Naive thymus-derived CD8-positive, alpha-beta T cell (primary cell): ENCODE results near the gene AP2B1. TPM values are rescaled to one million over a fixed set of nuclear protein-coding genes. Genes with fewer than 3 reads are reported as not detected.
"Not testable (repeated sequence)": the region's sequence is repeated elsewhere in the genome, so short reads cannot be mapped to it uniquely, and the experiment has no call there.

Source experiments
- ATAC-seq, 2 donors: fragments of 150-1000 bp; cut with Tn5 transposase in 1 of 2; sonication (Bioruptor Pico), chemical (Tn5 transposase) in 1 of 2; 1 replicate in 1 of 2; 2 replicates in 1 of 2; pipeline ENCODE4 v1.10.0; 2021; ENCODE audit warnings: mild to moderate bottlenecking in 2 of 2, moderate library complexity in 2 of 2
- POLR2A ChIA-PET: fragments of 350-600 bp; sonication (Branson Sonifier 250); formaldehyde crosslinking; loops from one replicate; lab custom pipeline; 2021; ENCODE audit warnings: antibody characterized with exemption; lab: Charles Lee
- DNase-seq, 10 donors: peaks; one replicate each; pipeline versions ENCODE4 v3.0.0 to v3.0.0-alpha.2; 2020 to 2022
- H3K27ac Mint-ChIP-seq, 10 donors: one replicate each; pipeline ENCODE4 v1.8.0; 2020 to 2022; ENCODE audit warnings: mild to moderate bottlenecking in 10 of 10, mixed read lengths in 10 of 10, moderate library complexity in 4 of 10, inconsistent platforms in 1 of 10
- H3K27me3 Mint-ChIP-seq, 5 donors: one replicate each; pipeline ENCODE4 v1.8.0; 2021 to 2022; ENCODE audit warnings: mixed read lengths in 5 of 5
- H3K36me3 Mint-ChIP-seq, 3 donors: one replicate each; pipeline ENCODE4 v1.8.0; 2020 to 2022; ENCODE audit warnings: mixed read lengths in 3 of 3, mild to moderate bottlenecking in 2 of 3, inconsistent platforms in 1 of 3
- H3K4me1 Mint-ChIP-seq, 4 donors: one replicate each; pipeline ENCODE4 v1.8.0; 2021 to 2022; ENCODE audit warnings: mixed read lengths in 4 of 4
- H3K4me3 Mint-ChIP-seq, 10 donors: one replicate each; pipeline ENCODE4 v1.8.0; 2020 to 2022; ENCODE audit warnings: mild to moderate bottlenecking in 10 of 10, mixed read lengths in 10 of 10, moderate library complexity in 6 of 10, inconsistent platforms in 1 of 10
- H3K9me3 Mint-ChIP-seq, 9 donors: one replicate each; pipeline ENCODE4 v1.8.0; 2020 to 2022; ENCODE audit warnings: mixed read lengths in 9 of 9, mild to moderate bottlenecking in 3 of 9, inconsistent platforms in 1 of 9, moderate library complexity in 1 of 9
- polyA plus RNA-seq, 3 donors: library from polyadenylated mRNA; unstranded; fragments of 300-500 nt; fragmentation: Illumina TruSeq; gene quantifications; one replicate each; pipeline ENCODE4 v1.2.3, GENCODE V29; 2021
- total RNA-seq, 8 experiments: library from RNA in 2 of 8; stranded (reverse) in 2 of 8; gene quantifications; one replicate each; pipeline ENCODE4 v1.2.3 and lab custom pipeline; 2021 to 2026

The AP2B1 gene
- total and polyA plus RNA-seq, 5 experiments from 2014 or later = 50.3 to 150 (median 65.7) TPM

DNA sequence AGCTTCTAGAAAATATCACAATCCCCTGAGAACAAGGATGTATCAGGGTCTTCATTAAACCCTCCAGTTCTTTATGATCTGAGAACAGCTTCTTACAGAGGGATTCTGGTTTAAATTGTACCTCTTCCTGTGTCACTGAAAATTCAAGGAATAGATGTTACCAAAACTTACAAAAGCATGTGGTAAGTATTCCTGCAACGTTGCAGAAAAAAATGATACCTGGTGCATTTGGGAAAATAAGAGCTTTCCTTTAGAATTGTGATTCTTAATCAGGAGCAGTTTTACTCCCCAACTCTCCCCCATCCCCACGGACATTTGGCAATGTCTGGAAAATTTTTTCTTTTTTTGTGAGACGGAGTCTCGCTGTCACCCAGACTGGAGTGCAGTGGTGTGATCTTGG, 33.8 kb upstream of the AP2B1 start:
- peaks cover 0 to 2% (median 0%) of the 10 kb centered on the region in 3 donors for H3K36me3 Mint-ChIP-seq
- H3K27me3 Mint-ChIP-seq = no peaks in the 10 kb centered on the region

DNA sequence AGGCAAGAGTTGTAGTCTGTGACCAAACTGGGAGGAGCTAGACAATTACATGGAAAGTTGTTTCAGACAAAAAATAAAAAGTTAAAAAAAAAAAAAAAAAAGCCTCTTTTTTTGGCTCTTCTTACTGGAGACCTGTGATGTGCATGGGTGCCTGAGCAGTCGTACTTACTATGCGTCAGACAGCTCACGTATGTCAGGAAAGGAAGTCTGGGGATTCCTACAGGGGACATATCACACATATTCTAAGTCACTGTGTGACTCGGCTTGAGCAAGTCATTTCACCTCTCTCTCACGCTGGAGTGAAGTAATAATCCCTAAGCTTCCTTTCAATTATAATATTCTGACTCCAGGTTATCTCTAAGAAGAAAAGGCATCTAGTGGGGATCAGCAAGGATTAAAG, 32.5 kb upstream of the AP2B1 start:
- no peak for ATAC-seq
- POLR2A ChIA-PET = interaction anchor here (0.7 kb wide), 1 partner anchor 286 kb away, joined by 3 read pairs; no protein-coding TSS in a partner anchor
- peak overlapping the region in 2 of 10 donors; percentile 21 to 34 for H3K27ac Mint-ChIP-seq
- H3K27me3 Mint-ChIP-seq = peaks cover 0 to 6% (median 0%) of the 10 kb centered on the region in 5 donors
- H3K36me3 Mint-ChIP-seq = peaks cover 0 to 2% (median 0%) of the 10 kb centered on the region in 3 donors
- H3K4me1 Mint-ChIP-seq = no peaks in the 10 kb centered on the region
- no peak overlapping the region for H3K4me3 Mint-ChIP-seq
- H3K9me3 Mint-ChIP-seq = no peaks in the 10 kb centered on the region
- no peak for DNase-seq

More for the DNA sequence above, 33.8 kb upstream of the AP2B1 start:
- no peak for ATAC-seq
- Mint-ChIP-seq H3K9me3 (no peaks in the 10 kb centered on the region), H3K27ac (no peak overlapping the region), H3K4me3 (no peak overlapping the region), H3K4me1 (no peaks in the 10 kb centered on the region)
- POLR2A ChIA-PET = interaction anchor here (0.6 to 1.0 kb wide), 3 partner anchors 17 to 356 kb away, joined by 3 to 6 read pairs (median 3); no protein-coding TSS in a partner anchor
- DNase-seq = no peak

DNA sequence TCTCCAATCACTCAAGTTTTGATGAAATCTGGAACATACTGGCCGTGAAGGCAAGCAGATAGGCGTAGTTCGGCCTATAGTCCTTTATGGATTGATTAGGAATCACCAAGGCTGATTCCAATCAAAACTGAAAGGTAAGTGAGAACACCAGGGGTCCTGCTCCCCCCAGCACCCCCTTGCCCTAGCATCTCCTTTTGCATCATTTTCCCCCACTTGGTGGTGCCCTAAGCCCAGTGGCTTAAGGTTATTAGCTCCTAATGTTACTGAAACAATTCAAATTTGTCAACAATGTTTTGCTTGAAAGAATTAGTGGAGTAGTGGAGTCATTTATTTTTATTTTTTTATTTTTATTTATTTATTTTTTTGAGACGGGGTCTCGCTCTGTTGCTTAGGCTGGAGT, 31.4 kb upstream of the AP2B1 start:
- Mint-ChIP-seq H3K27me3 (peaks cover 0 to 6% (median 0%) of the 10 kb centered on the region in 5 donors), H3K36me3 (peaks cover 0 to 2% (median 0%) of the 10 kb centered on the region in 3 donors), H3K4me3 (no peak overlapping the region), H3K9me3 (no peaks in the 10 kb centered on the region), H3K27ac (no peak overlapping the region), H3K4me1 (no peaks in the 10 kb centered on the region)
- DNase-seq = no peak
- ATAC-seq = no peak
- POLR2A ChIA-PET = no interaction called here

DNA sequence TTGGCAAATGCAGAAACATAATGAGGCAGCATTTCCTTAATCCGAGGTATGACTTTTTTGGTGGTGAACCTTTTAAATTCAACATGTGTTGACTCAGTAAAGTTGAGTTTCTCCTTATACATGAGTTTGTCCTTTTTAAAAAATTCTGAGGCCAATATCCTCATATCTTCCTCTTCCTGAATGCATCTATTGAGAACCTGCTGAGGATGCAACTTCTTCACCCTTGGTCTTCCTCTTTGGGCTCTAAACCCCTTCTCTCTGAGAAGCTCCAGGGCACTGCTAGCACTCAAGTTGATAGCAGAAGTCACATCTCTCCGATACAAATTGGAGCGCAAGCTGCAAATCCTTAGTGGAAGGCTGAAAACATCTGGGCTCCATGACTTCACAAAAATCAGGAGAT, 29.8 kb upstream of the AP2B1 start:
- DNase-seq (no peak), ATAC-seq (no peak)
- Mint-ChIP-seq H3K9me3 (no peaks in the 10 kb centered on the region), H3K4me3 (no peak overlapping the region), H3K27ac (no peak overlapping the region), H3K36me3 (peaks cover 0 to 2% (median 0%) of the 10 kb centered on the region in 3 donors), H3K4me1 (no peaks in the 10 kb centered on the region), H3K27me3 (peaks cover 0 to 6% (median 3%) of the 10 kb centered on the region in 5 donors)
- POLR2A ChIA-PET = no interaction called here

DNA sequence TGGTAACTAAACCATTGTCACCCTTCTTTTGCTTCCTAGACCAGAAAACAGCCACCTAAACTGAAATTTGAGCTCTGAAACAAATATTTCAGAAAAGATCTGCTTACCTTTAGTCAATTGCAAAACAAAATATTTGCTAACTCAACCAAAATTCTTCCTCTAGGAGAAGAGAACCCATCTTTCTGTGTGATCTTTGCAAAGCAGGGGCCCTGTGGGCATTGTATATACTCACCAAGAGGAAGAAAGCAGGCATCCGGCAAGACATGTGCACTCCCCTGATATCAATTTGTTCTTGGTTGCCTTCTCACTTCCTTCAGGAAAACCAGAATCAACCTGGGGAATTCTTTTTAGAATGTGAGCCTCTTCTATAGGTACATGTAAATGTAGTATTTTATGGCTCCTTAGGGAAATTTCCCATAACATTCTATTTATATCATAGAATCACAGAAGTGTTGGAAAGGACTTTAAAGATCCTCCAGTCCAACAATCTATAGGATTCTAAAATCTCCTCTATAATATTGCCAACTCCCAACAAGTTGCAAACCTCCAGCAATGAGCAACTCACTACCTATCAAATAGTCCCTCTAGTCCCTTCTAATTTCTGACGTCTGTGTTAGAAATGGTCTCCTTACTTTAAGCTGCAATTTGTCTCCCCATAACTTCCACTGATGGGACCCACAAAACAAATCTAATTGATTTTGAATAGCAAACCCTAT, 27.5 kb upstream of the AP2B1 start:
- peaks cover 2 to 9% (median 7%) of the 10 kb centered on the region in 5 donors for H3K27me3 Mint-ChIP-seq
- H3K9me3 Mint-ChIP-seq = no peaks in the 10 kb centered on the region
- no peaks in the 10 kb centered on the region for H3K4me1 Mint-ChIP-seq
- H3K36me3 Mint-ChIP-seq = no peaks in the 10 kb centered on the region
- POLR2A ChIA-PET = interaction anchor here (1.2 kb wide), 1 partner anchor 18 kb away, joined by 3 read pairs; the partner anchor contains the start of gene PEX12
- no peak for DNase-seq
- no peak overlapping the region for H3K27ac Mint-ChIP-seq
- no peak for ATAC-seq
- H3K4me3 Mint-ChIP-seq = no peak overlapping the region

DNA sequence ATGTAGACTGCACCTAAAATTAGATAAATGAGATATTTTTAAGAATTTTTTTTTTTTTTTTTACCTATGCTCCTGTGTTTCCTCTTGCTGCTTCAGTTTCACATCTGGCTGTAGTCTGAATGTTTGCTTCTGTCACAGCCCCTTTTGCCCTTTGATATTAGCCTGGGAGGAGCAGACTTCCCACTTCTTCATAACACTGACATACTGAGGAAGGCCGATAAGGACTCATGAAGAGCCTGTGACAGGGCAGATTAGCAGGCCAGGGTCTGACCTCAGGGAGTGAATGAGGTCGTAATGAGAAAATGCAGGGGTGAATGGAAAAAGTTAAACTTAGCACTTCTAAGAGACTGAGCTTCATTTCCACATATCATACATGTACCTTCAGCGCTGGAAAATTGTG, 26.4 kb upstream of the AP2B1 start, which contains the start of gene SLFN14:
SLFN14 (minus strand) TSS at position 117 of the 400 bp plus-strand sequence. CDS start 2,757 bp downstream, outside the sequence.
- H3K36me3 Mint-ChIP-seq = no peaks in the 10 kb centered on the region
- no peak within 1 kb of the TSS for H3K27ac Mint-ChIP-seq
- no peaks in the 10 kb centered on the region for H3K4me1 Mint-ChIP-seq
- no peaks in the 10 kb centered on the region for H3K9me3 Mint-ChIP-seq
- ATAC-seq (no peak), DNase-seq (no peak)
- H3K27me3 Mint-ChIP-seq = peaks cover 2 to 9% (median 7%) of the 10 kb centered on the region in 5 donors
- POLR2A ChIA-PET = interaction anchor here (0.5 to 1.2 kb wide), 3 partner anchors 17 to 46 kb away, joined by 3 read pairs; partner anchors contain the start of gene PEX12
- H3K4me3 Mint-ChIP-seq = no peak within 1 kb of the TSS

DNA sequence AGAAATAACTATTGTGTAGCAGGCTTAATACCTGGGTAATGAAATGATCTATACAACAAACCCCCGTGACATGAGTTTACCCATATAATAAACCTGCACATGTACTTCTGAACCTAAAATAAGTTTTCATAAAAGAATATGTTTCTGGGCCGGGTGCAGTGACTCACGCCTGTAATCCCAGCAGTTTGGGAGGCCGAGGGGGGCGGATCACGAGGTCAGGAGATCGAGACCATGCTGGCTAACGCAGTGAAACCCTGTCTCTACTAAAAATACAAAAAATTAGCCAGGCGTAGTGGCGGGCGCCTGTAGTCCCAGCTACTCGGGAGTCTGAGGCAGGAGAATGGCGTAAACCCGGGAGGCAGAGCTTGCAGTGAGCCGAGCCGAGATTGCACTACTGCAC, 23.9 kb upstream of the AP2B1 start:
- H3K27ac Mint-ChIP-seq, DNase-seq, ATAC-seq, POLR2A ChIA-PET, H3K36me3 Mint-ChIP-seq, H3K4me3 Mint-ChIP-seq, H3K9me3 Mint-ChIP-seq, H3K27me3 Mint-ChIP-seq: not testable (repeated sequence)
- peaks cover 5 to 14% (median 9%) of the 10 kb centered on the region in 4 donors for H3K4me1 Mint-ChIP-seq

DNA sequence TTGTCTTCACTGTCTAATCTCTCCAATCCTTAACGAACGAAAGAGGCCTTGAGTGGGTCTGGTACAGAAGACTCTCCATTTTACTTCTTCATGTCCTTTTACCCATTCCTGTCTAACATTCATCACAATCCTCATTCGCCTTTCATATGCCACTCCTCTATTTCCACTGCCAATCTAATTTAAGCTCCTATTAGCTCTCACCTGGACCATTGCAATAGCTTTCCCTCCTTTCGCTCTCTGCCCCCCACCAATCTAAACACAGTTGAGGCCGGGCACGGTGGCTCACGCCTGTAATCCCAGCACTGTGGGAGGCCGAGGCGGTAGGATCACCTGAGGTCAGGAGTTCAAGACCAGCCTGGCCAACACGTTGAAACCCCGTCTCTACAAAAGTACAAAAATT, 20.2 kb upstream of the AP2B1 start:
- H3K27ac Mint-ChIP-seq = peak overlapping the region in 9 of 10 donors; percentile 40 to 97 (median 83)
- DNase-seq (no peak), ATAC-seq (no peak)
- H3K27me3 Mint-ChIP-seq = peaks cover 0 to 9% (median 2%) of the 10 kb centered on the region in 5 donors
- H3K9me3 Mint-ChIP-seq = no peaks in the 10 kb centered on the region
- POLR2A ChIA-PET = interaction anchor here (0.6 to 6.9 kb wide), 5 partner anchors 11 to 377 kb away, joined by 3 to 68 read pairs (median 5); partner anchors contain the start of genes AP2B1 and PEX12
- peaks cover 19 to 39% (median 36%) of the 10 kb centered on the region in 4 donors for H3K4me1 Mint-ChIP-seq
- peak overlapping the region; percentile 74 to 99 (median 90) for H3K4me3 Mint-ChIP-seq
- H3K36me3 Mint-ChIP-seq = peaks cover 0 to under 1% (median 0%) of the 10 kb centered on the region in 3 donors

DNA sequence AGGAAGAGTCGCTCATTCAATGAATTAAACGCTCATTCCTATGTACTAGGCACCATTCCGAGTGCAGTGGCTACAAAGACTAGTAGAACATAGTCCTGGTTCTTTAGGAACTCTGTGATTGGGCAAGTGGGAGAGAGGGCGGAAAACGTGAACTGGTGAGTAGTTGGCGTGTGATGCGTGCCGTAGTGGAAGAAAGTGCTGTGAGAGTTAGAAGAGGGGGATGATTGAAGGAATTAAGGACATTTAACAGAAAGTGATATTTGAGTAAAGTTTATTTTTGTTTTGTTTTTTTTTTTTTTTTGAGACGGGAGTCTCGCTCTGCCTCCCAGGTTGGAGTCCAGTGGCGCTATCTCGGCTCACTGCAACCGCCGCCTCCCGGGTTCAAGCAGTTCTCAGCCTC, 18.6 kb upstream of the AP2B1 start:
- H3K27me3 Mint-ChIP-seq = peaks cover 0 to 5% (median 2%) of the 10 kb centered on the region in 5 donors
- peak in 3 of 10 donors; percentile 15 to 21 (median 18) for DNase-seq
- peaks cover 0 to 6% (median 0%) of the 10 kb centered on the region in 3 donors for H3K36me3 Mint-ChIP-seq
- peak overlapping the region; percentile 80 to 99 (median 97) for H3K27ac Mint-ChIP-seq
- POLR2A ChIA-PET = interaction anchor here (2.1 to 6.9 kb wide), 2 partner anchors 9 to 18 kb away, joined by 9 to 68 read pairs; partner anchors contain the start of genes AP2B1 and PEX12
- H3K4me1 Mint-ChIP-seq = peaks cover 19 to 39% (median 37%) of the 10 kb centered on the region in 4 donors
- H3K9me3 Mint-ChIP-seq = no peaks in the 10 kb centered on the region
- peak overlapping the region; percentile 82 to 99 (median 94) for H3K4me3 Mint-ChIP-seq
- peak; percentile 25 to 29 for ATAC-seq

DNA sequence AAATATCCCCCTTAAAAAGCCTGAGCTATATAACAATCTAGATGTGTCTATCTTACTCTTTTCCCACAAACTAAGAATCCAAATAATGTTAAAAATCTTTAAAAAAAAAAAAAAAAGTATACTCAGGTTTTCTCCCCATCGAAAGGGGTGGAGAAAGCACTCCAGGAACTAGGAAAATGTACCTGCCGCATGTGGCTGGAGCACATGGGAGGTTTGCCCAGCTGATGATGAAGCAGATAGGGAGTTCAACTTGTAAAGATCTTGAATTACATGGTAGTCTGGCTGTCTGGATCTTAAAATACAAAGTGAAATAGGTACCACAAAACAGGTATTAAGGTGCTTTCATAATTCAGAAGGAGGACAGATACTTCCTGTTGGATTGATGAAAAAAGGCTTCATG, 17.7 kb upstream of the AP2B1 start:
- ATAC-seq (no peak), DNase-seq (no peak)
- peaks cover 0 to 12% (median 0%) of the 10 kb centered on the region in 3 donors for H3K36me3 Mint-ChIP-seq
- H3K4me1 Mint-ChIP-seq = peaks cover 19 to 39% (median 37%) of the 10 kb centered on the region in 4 donors
- no peaks in the 10 kb centered on the region for H3K27me3 Mint-ChIP-seq
- H3K9me3 Mint-ChIP-seq = no peaks in the 10 kb centered on the region
- POLR2A ChIA-PET = interaction anchor here (0.9 to 6.9 kb wide), 2 partner anchors 8 to 17 kb away, joined by 3 to 68 read pairs; partner anchors contain the start of gene PEX12
- H3K4me3 Mint-ChIP-seq = peak overlapping the region; percentile 16 to 99 (median 70)
- H3K27ac Mint-ChIP-seq = peak overlapping the region in 7 of 10 donors; percentile 4 to 79 (median 61)

DNA sequence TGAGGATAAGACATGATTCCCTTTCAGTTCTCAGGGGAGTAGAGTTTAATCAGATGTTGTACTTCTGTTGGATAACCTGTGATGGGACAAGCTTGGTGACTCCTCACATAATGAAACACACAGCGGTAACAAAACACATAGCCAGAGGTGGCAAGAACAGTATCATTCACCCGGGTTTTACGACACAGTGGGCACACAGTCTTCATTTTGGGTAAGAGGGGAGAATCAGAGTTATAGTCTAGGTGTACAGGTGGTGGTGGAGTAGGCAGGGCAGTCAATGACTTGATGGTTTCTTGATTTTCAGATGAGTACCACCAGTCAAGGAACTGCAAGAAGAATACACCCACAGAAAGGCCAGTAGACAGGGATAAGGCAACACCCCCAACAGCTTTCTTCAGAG, 11.4 kb upstream of the AP2B1 start:
- ATAC-seq (no peak), DNase-seq (no peak)
- Mint-ChIP-seq H3K27ac (peak overlapping the region in 8 of 10 donors; percentile 11 to 100 (median 55)), H3K4me1 (peaks cover 10 to 34% (median 31%) of the 10 kb centered on the region in 4 donors), H3K9me3 (no peaks in the 10 kb centered on the region), H3K27me3 (no peaks in the 10 kb centered on the region), H3K4me3 (peak overlapping the region in 4 of 10 donors; percentile 15 to 52 (median 28)), H3K36me3 (peaks cover 0 to 23% (median 0%) of the 10 kb centered on the region in 3 donors)
- POLR2A ChIA-PET = interaction anchor here (1.7 to 5.5 kb wide), 3 partner anchors 8 to 34 kb away, joined by 5 to 84 read pairs (median 68); partner anchors contain the start of gene AP2B1

DNA sequence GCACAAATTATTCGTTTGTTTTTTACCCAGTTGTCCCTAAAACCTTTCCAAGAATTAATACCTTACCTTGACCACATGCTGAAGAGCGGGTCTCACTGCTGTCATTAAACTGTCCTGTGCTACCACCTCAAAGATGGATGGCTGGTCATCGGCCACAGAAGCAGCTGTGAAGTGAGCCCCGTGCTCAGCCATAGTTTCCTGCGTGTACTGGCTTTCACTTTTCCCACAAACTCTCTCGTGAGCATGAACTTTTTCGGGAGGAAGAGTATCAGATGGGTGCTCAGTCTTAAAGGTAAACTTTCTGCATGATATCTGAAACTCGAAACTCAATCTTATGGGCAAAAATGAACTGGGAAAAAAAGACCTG, 9.3 kb upstream of the AP2B1 start:
- no peak for ATAC-seq

More for the DNA sequence above, 9.3 kb upstream of the AP2B1 start:
- H3K9me3 Mint-ChIP-seq = no peaks in the 10 kb centered on the region
- POLR2A ChIA-PET = interaction anchor here (0.8 to 5.5 kb wide), 21 partner anchors 10 to 489 kb away, joined by 3 to 84 read pairs (median 6); partner anchors contain the start of genes AP2B1, NLE1, SLFN12L and SLFN14
- H3K27ac Mint-ChIP-seq = peak overlapping the region; percentile 98 to 100 (median 99)
- no peaks in the 10 kb centered on the region for H3K27me3 Mint-ChIP-seq
- H3K4me1 Mint-ChIP-seq = peaks cover 10 to 30% (median 27%) of the 10 kb centered on the region in 4 donors
- DNase-seq = peak in 1 of 10 donors; percentile 10
- peaks cover 0 to 17% (median 0%) of the 10 kb centered on the region in 3 donors for H3K36me3 Mint-ChIP-seq
- H3K4me3 Mint-ChIP-seq = peak overlapping the region; percentile 93 to 100 (median 98)
